Activated CD4-positive, alpha-beta memory T cell treated with anti-CD3 and anti-CD28 coated beads, Interleukin-2, amount 10 ng/mL, durations not matched to agents 7 days and 5 days (primary cell): Measurements from ENCODE around the gene FBXO30. TPM values are rescaled to one million over a fixed set of nuclear protein-coding genes. Genes with fewer than 3 reads are reported as not detected.

Source experiments
- CTCF ChIA-PET: fragments of 350-600 bp; sonication (Branson Sonifier 250); formaldehyde crosslinking; loops from one replicate; lab custom pipeline; 2021; ENCODE audit warnings: antibody characterized with exemption, inconsistent platforms; lab: Charles Lee
- POLR2A ChIA-PET: fragments of 350-600 bp; sonication (Branson Sonifier 250); formaldehyde crosslinking; loops from one replicate; lab custom pipeline; 2021; ENCODE audit warnings: antibody characterized with exemption; lab: Charles Lee
- DNase-seq: peaks from one replicate; pipeline ENCODE4 v3.0.0-alpha.2; 2020
- H3K27ac Mint-ChIP-seq: one replicate; pipeline ENCODE4 v1.8.0; 2021; ENCODE audit warnings: mild to moderate bottlenecking, mixed read lengths
- H3K27me3 Mint-ChIP-seq: one replicate; pipeline ENCODE4 v1.8.0; 2021; ENCODE audit warnings: mixed read lengths
- H3K36me3 Mint-ChIP-seq: one replicate; pipeline ENCODE4 v1.8.0; 2021; ENCODE audit warnings: low read depth, mixed read lengths
- H3K4me1 Mint-ChIP-seq: one replicate; pipeline ENCODE4 v1.8.0; 2021; ENCODE audit warnings: mixed read lengths
- H3K4me3 Mint-ChIP-seq: one replicate; pipeline ENCODE4 v1.8.0; 2021; ENCODE audit warnings: mild to moderate bottlenecking, mixed read lengths
- H3K9me3 Mint-ChIP-seq: one replicate; pipeline ENCODE4 v1.8.0; 2021; ENCODE audit warnings: mixed read lengths
- total RNA-seq, 2 experiments: library from RNA; stranded (reverse); gene quantifications; one replicate each; pipeline ENCODE4 v1.2.3, GENCODE V29; 2021

Gene FBXO30
- total RNA-seq, 2 experiments from 2014 or later = 5.0 to 5.5 TPM

- H3K4me3 Mint-ChIP-seq = no peak overlapping the region
- H3K9me3 Mint-ChIP-seq = peaks cover 3% of the 10 kb centered on the region
- no peak overlapping the region for H3K27ac Mint-ChIP-seq
- no peak for DNase-seq
- no peaks in the 10 kb centered on the region for H3K4me1 Mint-ChIP-seq
- no peaks in the 10 kb centered on the region for H3K27me3 Mint-ChIP-seq
- POLR2A ChIA-PET = no interaction called here
- CTCF ChIA-PET = no interaction called here
- no peaks in the 10 kb centered on the region for H3K36me3 Mint-ChIP-seq
These were observed 41.7 kb downstream of the FBXO30 start for GRCh38 chr6:145772846-145773245.

GRCh38 chr6:145765449-145765848, 49.1 kb downstream of the FBXO30 start:
- no peaks in the 10 kb centered on the region for H3K27me3 Mint-ChIP-seq
- ChIA-PET POLR2A (no interaction called here), CTCF (no interaction called here)
- no peaks in the 10 kb centered on the region for H3K36me3 Mint-ChIP-seq
- no peaks in the 10 kb centered on the region for H3K9me3 Mint-ChIP-seq
- no peaks in the 10 kb centered on the region for H3K4me1 Mint-ChIP-seq
- no peak overlapping the region for H3K4me3 Mint-ChIP-seq
- DNase-seq = no peak
- no peak overlapping the region for H3K27ac Mint-ChIP-seq

GRCh38 chr6:145763742-145764141, 50.9 kb downstream of the FBXO30 start:
- Mint-ChIP-seq H3K27ac (no peak overlapping the region), H3K36me3 (no peaks in the 10 kb centered on the region), H3K4me1 (no peaks in the 10 kb centered on the region), H3K27me3 (no peaks in the 10 kb centered on the region), H3K9me3 (no peaks in the 10 kb centered on the region), H3K4me3 (no peak overlapping the region)
- POLR2A ChIA-PET = interaction anchor here (1.5 kb wide), 1 partner anchor 29 kb away, joined by 4 read pairs; the partner anchor contains the start of gene EPM2A
- CTCF ChIA-PET = no interaction called here
- no peak for DNase-seq

GRCh38 chr6:145761584-145761983, 53.0 kb downstream of the FBXO30 start:
- CTCF ChIA-PET = no interaction called here
- DNase-seq = no peak
- no peaks in the 10 kb centered on the region for H3K27me3 Mint-ChIP-seq
- H3K36me3 Mint-ChIP-seq = no peaks in the 10 kb centered on the region
- POLR2A ChIA-PET = no interaction called here
- no peaks in the 10 kb centered on the region for H3K4me1 Mint-ChIP-seq
- no peaks in the 10 kb centered on the region for H3K9me3 Mint-ChIP-seq
- no peak overlapping the region for H3K27ac Mint-ChIP-seq
- H3K4me3 Mint-ChIP-seq = no peak overlapping the region

- Mint-ChIP-seq H3K4me1 (no peaks in the 10 kb centered on the region), H3K4me3 (no peak overlapping the region), H3K36me3 (no peaks in the 10 kb centered on the region), H3K9me3 (no peaks in the 10 kb centered on the region), H3K27ac (no peak overlapping the region), H3K27me3 (peaks cover 2% of the 10 kb centered on the region)
- CTCF ChIA-PET = no interaction called here
- POLR2A ChIA-PET = no interaction called here
- no peak for DNase-seq
These were observed 56.5 kb downstream of the FBXO30 start for GRCh38 chr6:145758113-145758512.

- H3K9me3 Mint-ChIP-seq = no peaks in the 10 kb centered on the region
- no peak for DNase-seq
- H3K36me3 Mint-ChIP-seq = no peaks in the 10 kb centered on the region
- no peaks in the 10 kb centered on the region for H3K4me1 Mint-ChIP-seq
- H3K4me3 Mint-ChIP-seq = no peak overlapping the region
- ChIA-PET CTCF (no interaction called here), POLR2A (no interaction called here)
- H3K27me3 Mint-ChIP-seq = peaks cover 2% of the 10 kb centered on the region
- H3K27ac Mint-ChIP-seq = no peak overlapping the region
These were observed 58.4 kb downstream of the FBXO30 start for GRCh38 chr6:145756170-145756662.

GRCh38 chr6:145755682-145756081, 58.9 kb downstream of the FBXO30 start:
- no peak for DNase-seq
- ChIA-PET POLR2A (no interaction called here), CTCF (no interaction called here)
- H3K4me1 Mint-ChIP-seq = no peaks in the 10 kb centered on the region
- peaks cover 2% of the 10 kb centered on the region for H3K27me3 Mint-ChIP-seq
- no peaks in the 10 kb centered on the region for H3K9me3 Mint-ChIP-seq
- H3K36me3 Mint-ChIP-seq = no peaks in the 10 kb centered on the region
- H3K4me3 Mint-ChIP-seq = no peak overlapping the region
- H3K27ac Mint-ChIP-seq = no peak overlapping the region

GRCh38 chr6:145752638-145753037, 62.0 kb downstream of the FBXO30 start:
- H3K9me3 Mint-ChIP-seq = no peaks in the 10 kb centered on the region
- CTCF ChIA-PET = no interaction called here
- DNase-seq = no peak
- H3K27ac Mint-ChIP-seq = no peak overlapping the region
- H3K4me3 Mint-ChIP-seq = no peak overlapping the region
- H3K27me3 Mint-ChIP-seq = peaks cover 2% of the 10 kb centered on the region
- peaks cover 7% of the 10 kb centered on the region for H3K4me1 Mint-ChIP-seq
- POLR2A ChIA-PET = no interaction called here
- no peaks in the 10 kb centered on the region for H3K36me3 Mint-ChIP-seq

- Mint-ChIP-seq H3K4me3 (no peak overlapping the region), H3K9me3 (no peaks in the 10 kb centered on the region), H3K36me3 (no peaks in the 10 kb centered on the region), H3K27ac (no peak overlapping the region), H3K27me3 (no peaks in the 10 kb centered on the region), H3K4me1 (peaks cover 7% of the 10 kb centered on the region)
- CTCF ChIA-PET = no interaction called here
- POLR2A ChIA-PET = interaction anchor here (2.1 kb wide), 1 partner anchor 14 kb away, joined by 5 read pairs; the partner anchor contains the start of gene EPM2A
- DNase-seq = no peak
These were observed 65.0 kb downstream of the FBXO30 start for GRCh38 chr6:145749632-145750031.

- ChIA-PET CTCF (no interaction called here), POLR2A (interaction anchor here (1.6 kb wide), 1 partner anchor 10 kb away, joined by 6 read pairs; the partner anchor contains the start of gene EPM2A)
- no peak overlapping the region for H3K27ac Mint-ChIP-seq
- no peaks in the 10 kb centered on the region for H3K9me3 Mint-ChIP-seq
- H3K27me3 Mint-ChIP-seq = no peaks in the 10 kb centered on the region
- H3K4me1 Mint-ChIP-seq = peaks cover 7% of the 10 kb centered on the region
- DNase-seq = no peak
- no peaks in the 10 kb centered on the region for H3K36me3 Mint-ChIP-seq
- H3K4me3 Mint-ChIP-seq = no peak overlapping the region
These were observed 68.7 kb downstream of the FBXO30 start for GRCh38 chr6:145745861-145746260.

GRCh38 chr6:145744619-145745018, 70.0 kb downstream of the FBXO30 start:
- Mint-ChIP-seq H3K36me3 (peaks cover 5% of the 10 kb centered on the region), H3K4me1 (peaks cover 3% of the 10 kb centered on the region), H3K9me3 (peaks cover 5% of the 10 kb centered on the region), H3K4me3 (no peak overlapping the region), H3K27ac (no peak overlapping the region), H3K27me3 (no peaks in the 10 kb centered on the region)
- DNase-seq = no peak
- CTCF ChIA-PET = no interaction called here
- POLR2A ChIA-PET = interaction anchor here (1.9 kb wide), 1 partner anchor 10 kb away, joined by 8 read pairs; the partner anchor contains the start of gene EPM2A

Other genes starting within 250 kb of the FBXO30 start
- 1 to 10 TPM; 4.3 to 5.1 TPM for gene EPM2A, start 79.3 kb downstream of the FBXO30 start, total RNA-seq
- 10 to 100 TPM; 14.5 to 15.8 TPM for gene SHPRH, start 149.6 kb upstream of the FBXO30 start, total RNA-seq
- gene GRM1, start 214.3 kb upstream of the FBXO30 start, total RNA-seq = not detected